ENCODE results near the gene NUMA1. TPM values are rescaled to one million over a fixed set of nuclear protein-coding genes. Genes with fewer than 3 reads are reported as not detected.

NUMA1 gene
- total and polyA plus RNA-seq, 9 of the 15 experiments (the other 6 are each of a cell fraction or from before 2014, with no cell fraction given), result 4.1 to 104 (median 51.2) TPM

- no peak overlapping the region for H3K9ac ChIP-seq (ENCODE audit: insufficient read depth in 1 of 2, low read depth in 2 of 2, low read length in 2 of 2)
- CTCF ChIA-PET (ENCODE audit: low intra/inter-chr PET ratio), result interaction anchor here (0.6 to 3.1 kb wide), 4 partner anchors 8 to 457 kb away, joined by 3 to 14 read pairs (median 4); partner anchors contain the start of gene CLPB
- DNase-seq (ENCODE audit: extremely low read depth in 1 of 4, low spot score in 3 of 4) (peak; percentile 37 to 67 (median 40)), FAIRE-seq (peak; percentile 80), ATAC-seq (peak; percentile 88)
- H3K79me2 ChIP-seq (ENCODE audit: control insufficient read depth, insufficient read depth, low read length), result peaks cover 4% of the 10 kb centered on the region; the same call in 1 of the 3 replicates
- intact Hi-C loops (cut with micrococcal nuclease) (loop anchor here (1.0 kb wide), 2 partner anchors 113 to 205 kb away; no protein-coding TSS in a partner anchor), in situ Hi-C loops (cut with MboI) (no loop called here)
- H3K4me2 ChIP-seq (ENCODE audit: insufficient read depth, low read length), result no peak overlapping the region
- peaks cover 54% of the 10 kb centered on the region for H3K36me3 ChIP-seq (ENCODE audit: control insufficient read depth, insufficient read depth, low read length)
- H3K4me3 ChIP-seq, result no peak overlapping the region
- no peaks in the 10 kb centered on the region for H4K20me1 ChIP-seq (replicated peaks; ENCODE audit: control insufficient read depth, insufficient read depth, low read length)
- no peak overlapping the region for H3K27ac ChIP-seq (ENCODE audit: extremely low read depth, low read depth, low read length)
- WGBS (ENCODE audit: insufficient coverage, low coverage, missing lambda C conversion rate), result 45% methylated on average over 7 of the region's 7 CpGs
- no peaks in the 10 kb centered on the region for H3K9me3 ChIP-seq (replicated peaks; ENCODE audit: control insufficient read depth, insufficient read depth, low read depth, low read length)
- no peaks in the 10 kb centered on the region for H3K27me3 ChIP-seq (ENCODE audit: control insufficient read depth in 2 of 2, insufficient read depth in 2 of 2, low read length in 2 of 2)
- no peak overlapping the region for H2AFZ ChIP-seq (ENCODE audit: low read depth, low read length)
- no TSS peak for BruUV-seq (replicated peaks)
- POLR2A ChIA-PET, result interaction anchor here (0.9 to 1.0 kb wide), 2 partner anchors 22 to 37 kb away, joined by 3 to 4 read pairs; no protein-coding TSS in a partner anchor
- no peaks in the 10 kb centered on the region for H3K4me1 ChIP-seq (replicated peaks in 1 of 2; ENCODE audit: control insufficient read depth in 2 of 2, insufficient read depth in 2 of 2, low read length in 2 of 2)
- peaks cover 3% of the 10 kb centered on the region for H3K9me1 ChIP-seq (ENCODE audit: control insufficient read depth, insufficient read depth, low read length)
- TF ChIP-seq, protein P1, sequence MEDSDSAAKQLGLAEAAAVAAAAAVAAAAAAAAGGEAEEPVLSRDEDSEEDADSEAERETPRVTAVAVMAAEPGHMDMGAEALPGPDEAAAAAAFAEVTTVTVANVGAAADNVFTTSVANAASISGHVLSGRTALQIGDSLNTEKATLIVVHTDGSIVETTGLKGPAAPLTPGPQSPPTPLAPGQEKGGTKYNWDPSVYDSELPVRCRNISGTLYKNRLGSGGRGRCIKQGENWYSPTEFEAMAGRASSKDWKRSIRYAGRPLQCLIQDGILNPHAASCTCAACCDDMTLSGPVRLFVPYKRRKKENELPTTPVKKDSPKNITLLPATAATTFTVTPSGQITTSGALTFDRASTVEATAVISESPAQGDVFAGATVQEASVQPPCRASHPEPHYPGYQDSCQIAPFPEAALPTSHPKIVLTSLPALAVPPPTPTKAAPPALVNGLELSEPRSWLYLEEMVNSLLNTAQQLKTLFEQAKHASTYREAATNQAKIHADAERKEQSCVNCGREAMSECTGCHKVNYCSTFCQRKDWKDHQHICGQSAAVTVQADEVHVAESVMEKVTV (CRISPR knock-in tag; IDR thresholded peaks at IDR 0.05), result 0 out of 2 replicates have a peak, but pooled peaks have one; percentile 25
- TF ChIP-seq MAFF (IDR thresholded peaks at IDR 0.05; ENCODE audit: low read length), result no peak
- TF ChIP-seq RAD21 (CRISPR knock-in tag; conservative IDR thresholded peaks at IDR 0.05 in 1 of 2, IDR thresholded peaks at IDR 0.05 in 1 of 2), result peak; percentile 50 to 76; a peak in 3 of 4 replicates
- TF ChIP-seq, protein P2, sequence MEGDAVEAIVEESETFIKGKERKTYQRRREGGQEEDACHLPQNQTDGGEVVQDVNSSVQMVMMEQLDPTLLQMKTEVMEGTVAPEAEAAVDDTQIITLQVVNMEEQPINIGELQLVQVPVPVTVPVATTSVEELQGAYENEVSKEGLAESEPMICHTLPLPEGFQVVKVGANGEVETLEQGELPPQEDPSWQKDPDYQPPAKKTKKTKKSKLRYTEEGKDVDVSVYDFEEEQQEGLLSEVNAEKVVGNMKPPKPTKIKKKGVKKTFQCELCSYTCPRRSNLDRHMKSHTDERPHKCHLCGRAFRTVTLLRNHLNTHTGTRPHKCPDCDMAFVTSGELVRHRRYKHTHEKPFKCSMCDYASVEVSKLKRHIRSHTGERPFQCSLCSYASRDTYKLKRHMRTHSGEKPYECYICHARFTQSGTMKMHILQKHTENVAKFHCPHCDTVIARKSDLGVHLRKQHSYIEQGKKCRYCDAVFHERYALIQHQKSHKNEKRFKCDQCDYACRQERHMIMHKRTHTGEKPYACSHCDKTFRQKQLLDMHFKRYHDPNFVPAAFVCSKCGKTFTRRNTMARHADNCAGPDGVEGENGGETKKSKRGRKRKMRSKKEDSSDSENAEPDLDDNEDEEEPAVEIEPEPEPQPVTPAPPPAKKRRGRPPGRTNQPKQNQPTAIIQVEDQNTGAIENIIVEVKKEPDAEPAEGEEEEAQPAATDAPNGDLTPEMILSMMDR (IDR thresholded peaks at IDR 0.05 in 2 of 3, conservative IDR thresholded peaks at IDR 0.05 in 1 of 3; ENCODE audit: insufficient read depth in 2 of 3, low read depth in 1 of 3, low read length in 3 of 3), result peak; percentile 68 to 80 (median 75); a peak in 5 of 6 replicates
- TF ChIP-seq, protein P3, sequence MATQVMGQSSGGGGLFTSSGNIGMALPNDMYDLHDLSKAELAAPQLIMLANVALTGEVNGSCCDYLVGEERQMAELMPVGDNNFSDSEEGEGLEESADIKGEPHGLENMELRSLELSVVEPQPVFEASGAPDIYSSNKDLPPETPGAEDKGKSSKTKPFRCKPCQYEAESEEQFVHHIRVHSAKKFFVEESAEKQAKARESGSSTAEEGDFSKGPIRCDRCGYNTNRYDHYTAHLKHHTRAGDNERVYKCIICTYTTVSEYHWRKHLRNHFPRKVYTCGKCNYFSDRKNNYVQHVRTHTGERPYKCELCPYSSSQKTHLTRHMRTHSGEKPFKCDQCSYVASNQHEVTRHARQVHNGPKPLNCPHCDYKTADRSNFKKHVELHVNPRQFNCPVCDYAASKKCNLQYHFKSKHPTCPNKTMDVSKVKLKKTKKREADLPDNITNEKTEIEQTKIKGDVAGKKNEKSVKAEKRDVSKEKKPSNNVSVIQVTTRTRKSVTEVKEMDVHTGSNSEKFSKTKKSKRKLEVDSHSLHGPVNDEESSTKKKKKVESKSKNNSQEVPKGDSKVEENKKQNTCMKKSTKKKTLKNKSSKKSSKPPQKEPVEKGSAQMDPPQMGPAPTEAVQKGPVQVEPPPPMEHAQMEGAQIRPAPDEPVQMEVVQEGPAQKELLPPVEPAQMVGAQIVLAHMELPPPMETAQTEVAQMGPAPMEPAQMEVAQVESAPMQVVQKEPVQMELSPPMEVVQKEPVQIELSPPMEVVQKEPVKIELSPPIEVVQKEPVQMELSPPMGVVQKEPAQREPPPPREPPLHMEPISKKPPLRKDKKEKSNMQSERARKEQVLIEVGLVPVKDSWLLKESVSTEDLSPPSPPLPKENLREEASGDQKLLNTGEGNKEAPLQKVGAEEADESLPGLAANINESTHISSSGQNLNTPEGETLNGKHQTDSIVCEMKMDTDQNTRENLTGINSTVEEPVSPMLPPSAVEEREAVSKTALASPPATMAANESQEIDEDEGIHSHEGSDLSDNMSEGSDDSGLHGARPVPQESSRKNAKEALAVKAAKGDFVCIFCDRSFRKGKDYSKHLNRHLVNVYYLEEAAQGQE (IDR thresholded peaks at IDR 0.05; ENCODE audit: borderline replicate concordance), result peak; percentile 36; the same call in 1 of the 2 replicates
- TF ChIP-seq, protein P3 (CRISPR knock-in tag; IDR thresholded peaks at IDR 0.05; ENCODE audit: low read depth), result no peak
- TF ChIP-seq SMC3 (conservative IDR thresholded peaks at IDR 0.05; ENCODE audit: insufficient read depth, low read depth, low read length), result peak; percentile 66; the same call in 1 of the 2 replicates
- TF ChIP-seq NFRKB (IDR thresholded peaks at IDR 0.05; ENCODE audit: low read depth), result no peak
Measured at GRCh38 chr11:71977743-71978418, 102.5 kb downstream of the NUMA1 start.

All from K562 (cell line).